ENCODE measurements around the gene ABCA9. TPM values are rescaled to one million over a fixed set of nuclear protein-coding genes. Genes with fewer than 3 reads are reported as not detected.
"Not testable (repeated sequence)": the region's sequence is repeated elsewhere in the genome, so short reads cannot be mapped to it uniquely, and the experiment has no call there.

The ABCA9 gene
- total RNA-seq, 1 experiment from 2014 or later: 0.05 TPM

GRCh38 chr17:68961214-68961882 is 99.4 kb downstream of the ABCA9 start:
- Histone ChIP-seq H3K4me3 (ENCODE audit: low read depth in 2 of 2, low read length in 2 of 2) (no peak overlapping the region), H3K9me3 (ENCODE audit: control insufficient read depth, insufficient read depth, low read depth, low read length) (no peaks in the 10 kb centered on the region), H3K27me3 (ENCODE audit: control insufficient read depth, insufficient read depth, low read length) (no peaks in the 10 kb centered on the region), H3K36me3 (ENCODE audit: control insufficient read depth, insufficient read depth, low read length) (no peaks in the 10 kb centered on the region), H3K4me1 (ENCODE audit: control insufficient read depth, insufficient read depth, low read length) (no peaks in the 10 kb centered on the region), H3K27ac (ENCODE audit: low read length) (no peak overlapping the region)
- ATAC-seq: no peak
- no TSS peak for BruUV-seq (replicated peaks)
- in situ Hi-C loops (cut with HindIII; ENCODE audit: low pct_unique_long_range_greater_than_20kb, low sequenced_read_pairs): no loop called here
- no peak for DNase-seq (ENCODE audit: low read depth, low spot score)
- CTCF ChIA-PET: no interaction called here
- POLR2A ChIA-PET: no interaction called here
- intact Hi-C loops (cut with micrococcal nuclease; ENCODE audit: unreplicated experiment): no loop called here
- TF ChIP-seq POLR2AphosphoS5 (IDR thresholded peaks at IDR 0.05; ENCODE audit: low read depth, low read length) (no peak), REST (IDR thresholded peaks at IDR 0.05; ENCODE audit: insufficient read depth in 1 of 2, low read depth in 2 of 2, low read length in 1 of 2) (no peak), SIN3A (IDR thresholded peaks at IDR 0.05; ENCODE audit: borderline replicate concordance, insufficient read depth, low read depth, low read length) (no peak), TCF7L2 (IDR thresholded peaks at IDR 0.05; ENCODE audit: low read depth, low read length) (no peak), CTCF (IDR thresholded peaks at IDR 0.05) (no peak)

- ATAC-seq; H3K27ac ChIP-seq (ENCODE audit: low read length); H3K27me3 ChIP-seq (ENCODE audit: control insufficient read depth, insufficient read depth, low read length); H3K9me3 ChIP-seq (ENCODE audit: control insufficient read depth, insufficient read depth, low read depth, low read length); POLR2A ChIA-PET; in situ Hi-C loops (cut with HindIII; ENCODE audit: low pct_unique_long_range_greater_than_20kb, low sequenced_read_pairs); H3K4me1 ChIP-seq (ENCODE audit: control insufficient read depth, insufficient read depth, low read length); DNase-seq (ENCODE audit: low read depth, low spot score); BruUV-seq (replicated peaks); intact Hi-C loops (cut with micrococcal nuclease; ENCODE audit: unreplicated experiment); H3K4me3 ChIP-seq (ENCODE audit: low read depth in 2 of 2, low read length in 2 of 2); CTCF ChIA-PET; H3K36me3 ChIP-seq (ENCODE audit: control insufficient read depth, insufficient read depth, low read length): not testable (repeated sequence)
Observed at GRCh38 chr17:68959117-68959516, 101.6 kb downstream of the ABCA9 start.

GRCh38 chr17:68957944-68958343 is 102.8 kb downstream of the ABCA9 start:
- Histone ChIP-seq H3K4me3 (ENCODE audit: low read depth in 2 of 2, low read length in 2 of 2) (no peak overlapping the region), H3K4me1 (ENCODE audit: control insufficient read depth, insufficient read depth, low read length) (no peaks in the 10 kb centered on the region), H3K27me3 (ENCODE audit: control insufficient read depth, insufficient read depth, low read length) (no peaks in the 10 kb centered on the region), H3K9me3 (ENCODE audit: control insufficient read depth, insufficient read depth, low read depth, low read length) (no peaks in the 10 kb centered on the region), H3K36me3 (ENCODE audit: control insufficient read depth, insufficient read depth, low read length) (no peaks in the 10 kb centered on the region), H3K27ac (ENCODE audit: low read length) (no peak overlapping the region)
- CTCF ChIA-PET: no interaction called here
- DNase-seq (ENCODE audit: low read depth, low spot score) (no peak), ATAC-seq (no peak)
- in situ Hi-C loops (cut with HindIII; ENCODE audit: low pct_unique_long_range_greater_than_20kb, low sequenced_read_pairs) (no loop called here), intact Hi-C loops (cut with micrococcal nuclease; ENCODE audit: unreplicated experiment) (no loop called here)
- TF ChIP-seq SIN3A (IDR thresholded peaks at IDR 0.05; ENCODE audit: borderline replicate concordance, insufficient read depth, low read depth, low read length): no peak
- no peak for TF ChIP-seq POLR2AphosphoS5 (IDR thresholded peaks at IDR 0.05; ENCODE audit: low read depth, low read length)
- no peak for TF ChIP-seq REST (IDR thresholded peaks at IDR 0.05; ENCODE audit: insufficient read depth in 1 of 2, low read depth in 2 of 2, low read length in 1 of 2)
- no peak for TF ChIP-seq CTCF (IDR thresholded peaks at IDR 0.05)
- TF ChIP-seq TCF7L2 (IDR thresholded peaks at IDR 0.05; ENCODE audit: low read depth, low read length): no peak
- POLR2A ChIA-PET: no interaction called here
- no TSS peak for BruUV-seq (replicated peaks)
